ENCODE results near the gene CAPNS1.
"Not testable (repeated sequence)": the region's sequence is repeated elsewhere in the genome, so short reads cannot be mapped to it uniquely, and the experiment has no call there.

Gene CAPNS1

GRCh38 chr19:36182612-36183244 is 42.9 kb downstream of the CAPNS1 start:
- no peaks in the 10 kb centered on the region for H3K4me1 ChIP-seq (ENCODE audit: control insufficient read depth in 1 of 2, insufficient read depth in 1 of 2, low read depth in 1 of 2, low read length in 1 of 2)
- TF ChIP-seq CTCF (IDR thresholded peaks at IDR 0.05), result no peak
- H3K4me3 ChIP-seq (ENCODE audit: low read depth in 1 of 2, low read length in 1 of 2), result no peak overlapping the region
- no peaks in the 10 kb centered on the region for H3K27me3 ChIP-seq
- H3K9me3 ChIP-seq, result no peaks in the 10 kb centered on the region
- peaks cover 12% of the 10 kb centered on the region for H3K36me3 ChIP-seq
- H3K27ac ChIP-seq, result no peak overlapping the region

GRCh38 chr19:36183245-36183628 is 43.4 kb downstream of the CAPNS1 start:
- Histone ChIP-seq H3K36me3 (peaks cover 12% of the 10 kb centered on the region), H3K4me1 (ENCODE audit: control insufficient read depth in 1 of 2, insufficient read depth in 1 of 2, low read depth in 1 of 2, low read length in 1 of 2) (no peaks in the 10 kb centered on the region), H3K27me3 (no peaks in the 10 kb centered on the region), H3K4me3 (ENCODE audit: low read depth in 1 of 2, low read length in 1 of 2) (no peak overlapping the region), H3K27ac (no peak overlapping the region), H3K9me3 (no peaks in the 10 kb centered on the region)
- no peak for TF ChIP-seq CTCF (IDR thresholded peaks at IDR 0.05)

- H3K9me3 ChIP-seq; H3K4me1 ChIP-seq (ENCODE audit: control insufficient read depth in 1 of 2, insufficient read depth in 1 of 2, low read depth in 1 of 2, low read length in 1 of 2); H3K4me3 ChIP-seq (ENCODE audit: low read depth in 1 of 2, low read length in 1 of 2); H3K27me3 ChIP-seq; H3K27ac ChIP-seq: not testable (repeated sequence)
- peaks cover 12% of the 10 kb centered on the region for H3K36me3 ChIP-seq
Observed at GRCh38 chr19:36186722-36187121, 46.9 kb downstream of the CAPNS1 start.

- peaks cover 14% of the 10 kb centered on the region for H3K36me3 ChIP-seq
- no peaks in the 10 kb centered on the region for H3K27me3 ChIP-seq
- H3K4me3 ChIP-seq (ENCODE audit: low read depth in 1 of 2, low read length in 1 of 2), result no peak overlapping the region
- H3K27ac ChIP-seq, result no peak overlapping the region
- no peak for TF ChIP-seq CTCF (IDR thresholded peaks at IDR 0.05)
- no peaks in the 10 kb centered on the region for H3K9me3 ChIP-seq
- no peaks in the 10 kb centered on the region for H3K4me1 ChIP-seq (ENCODE audit: control insufficient read depth in 1 of 2, insufficient read depth in 1 of 2, low read depth in 1 of 2, low read length in 1 of 2)
Observed at GRCh38 chr19:36196249-36196648, 56.4 kb downstream of the CAPNS1 start.

DNA sequence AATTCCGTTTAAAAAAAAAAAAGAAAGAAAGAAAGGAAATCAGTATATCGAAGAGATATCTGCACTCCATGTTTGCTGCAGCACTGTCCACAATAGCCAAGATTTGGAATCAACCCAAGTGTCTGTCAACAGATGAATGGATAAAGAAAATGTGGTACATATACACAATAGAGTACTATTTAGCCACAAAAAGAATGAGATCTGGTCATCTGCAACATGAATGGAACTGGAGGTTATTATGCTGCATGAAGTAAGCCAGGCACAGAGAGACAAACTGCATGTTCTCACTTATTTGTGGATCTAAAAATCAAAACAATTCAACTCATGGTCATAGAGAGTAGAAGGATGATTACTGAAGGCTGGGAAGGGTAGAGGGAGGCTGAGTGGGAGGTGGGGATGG is 58.3 kb downstream of the CAPNS1 start:
- Histone ChIP-seq H3K27ac (no peak overlapping the region), H3K4me3 (ENCODE audit: low read depth in 1 of 2, low read length in 1 of 2) (no peak overlapping the region), H3K9me3 (no peaks in the 10 kb centered on the region), H3K36me3 (peaks cover 14% of the 10 kb centered on the region), H3K4me1 (ENCODE audit: control insufficient read depth in 1 of 2, insufficient read depth in 1 of 2, low read depth in 1 of 2, low read length in 1 of 2) (no peaks in the 10 kb centered on the region), H3K27me3 (no peaks in the 10 kb centered on the region)
- no peak for TF ChIP-seq CTCF (IDR thresholded peaks at IDR 0.05)

All from neutrophil (primary cell).